H1 (cell line): Measurements from ENCODE around the gene BPGM. TPM values are rescaled to one million over a fixed set of nuclear protein-coding genes. Genes with fewer than 3 reads are reported as not detected.
"Not testable (repeated sequence)": the region's sequence is repeated elsewhere in the genome, so short reads cannot be mapped to it uniquely, and the experiment has no call there.

ENCODE experiments used
- CTCF ChIA-PET: fragments of 300-600 bp; sonication (Branson Sonifier 250); formaldehyde crosslinking; loops from one replicate; lab custom pipeline; 2021; ENCODE audit not compliant: partially characterized antibody; lab: Charles Lee
- POLR2A ChIA-PET: fragments of 300-600 bp; sonication (Branson Sonifier 250); formaldehyde crosslinking; loops from one replicate; lab custom pipeline; 2021; ENCODE audit warnings: inconsistent platforms; ENCODE audit not compliant: partially characterized antibody; lab: Charles Lee
- DNase-seq, 2 experiments: peaks; one replicate each; pipeline versions ENCODE4 v3.0.0 to v3.0.0-alpha.2; 2010 to 2022; ENCODE audit warnings: low spot score in 2 of 2, low read depth in 1 of 2, mixed read lengths in 1 of 2
- FAIRE-seq: peaks from 2 replicates; lab custom pipeline; 2011; peaks lifted over from hg19 to GRCh38; lab: Jason Lieb, UNC
- H2AFZ ChIP-seq: 2 replicates; pipeline ENCODE4 v1.8.1; 2012; ENCODE audit warnings: low read length, inconsistent platforms
- H2AK5ac ChIP-seq: 2 replicates; pipeline ENCODE4 v1.6.1; 2013; ENCODE audit warnings: low read depth, low read length
- H2BK120ac ChIP-seq: replicated peaks from 2 replicates; pipeline ENCODE3; 2013; ENCODE audit warnings: low read depth, low read length, inconsistent platforms
- H2BK12ac ChIP-seq: 2 replicates; pipeline ENCODE4 v1.6.1; 2013; ENCODE audit warnings: low read depth, low read length
- H2BK15ac ChIP-seq: 2 replicates; pipeline ENCODE4 v1.6.1; 2013; ENCODE audit warnings: low read length
- H2BK20ac ChIP-seq: 2 replicates; pipeline ENCODE4 v1.6.1; 2013; ENCODE audit warnings: low read length
- H2BK5ac ChIP-seq: 2 replicates; pipeline ENCODE4 v1.6.1; 2013; ENCODE audit warnings: low read depth, low read length
- H3K14ac ChIP-seq: 2 replicates; pipeline ENCODE4 v1.6.1; 2013; ENCODE audit warnings: inconsistent platforms; ENCODE audit not compliant: insufficient read length
- H3K18ac ChIP-seq: 2 replicates; pipeline ENCODE4 v1.6.1; 2013; ENCODE audit warnings: low read length; ENCODE audit errors: extremely low read depth
- H3K23ac ChIP-seq: 2 replicates; pipeline ENCODE4 v1.6.1; 2013; ENCODE audit warnings: inconsistent platforms; ENCODE audit not compliant: insufficient read length
- H3K23me2 ChIP-seq: 2 replicates; pipeline ENCODE4 v1.6.1; 2013; ENCODE audit warnings: low read depth, low read length
- H3K27ac ChIP-seq: 2 replicates; pipeline ENCODE4 v1.6.1; 2011; ENCODE audit warnings: low read depth, low read length, inconsistent platforms
- H3K27me3 ChIP-seq, 4 experiments: replicated peaks in 1 of 4; 1 replicate in 1 of 4; 2 replicates in 3 of 4; pipeline versions ENCODE4 v1.6.1 to v1.8.1; 2011 to 2013; ENCODE audit warnings: low read length in 3 of 4, mild to moderate bottlenecking in 3 of 4, inconsistent platforms in 2 of 4, mixed read lengths in 2 of 4, moderate library complexity in 1 of 4; ENCODE audit not compliant: control insufficient read depth in 3 of 4, insufficient read depth in 3 of 4; ENCODE audit errors: extremely low read depth in 1 of 4
- H3K36me3 ChIP-seq, 4 experiments: 2 replicates each; pipeline versions ENCODE4 v1.6.1 to v1.8.1; 2011 to 2013; ENCODE audit warnings: mild to moderate bottlenecking in 4 of 4, low read length in 3 of 4, moderate library complexity in 2 of 4, control low read depth in 1 of 4, inconsistent platforms in 1 of 4; ENCODE audit not compliant: insufficient read depth in 4 of 4, control insufficient read depth in 2 of 4
- H3K4ac ChIP-seq: replicated peaks from 2 replicates; pipeline ENCODE3; 2013; ENCODE audit warnings: low read length, low read depth, mixed read lengths, inconsistent platforms; ENCODE audit not compliant: insufficient read length
- H3K4me1 ChIP-seq, 4 experiments: replicated peaks in 1 of 4; 1 replicate in 1 of 4; 2 replicates in 3 of 4; pipeline versions ENCODE4 v1.6.1 to v1.8.1; 2011 to 2013; ENCODE audit warnings: low read length in 3 of 4, inconsistent platforms in 2 of 4, mixed read lengths in 1 of 4; ENCODE audit not compliant: insufficient read depth in 4 of 4, control insufficient read depth in 3 of 4
- H3K4me2 ChIP-seq, 2 experiments: 2 replicates each; pipeline versions ENCODE4 v1.6.1 to v1.8.1; 2011 to 2013; ENCODE audit warnings: low read depth in 2 of 2, low read length in 2 of 2, control low read depth in 1 of 2, inconsistent platforms in 1 of 2, mild to moderate bottlenecking in 1 of 2; ENCODE audit not compliant: insufficient read depth in 1 of 2
- H3K4me3 ChIP-seq, 4 experiments: fragments of 200-600, 300-600 bp in 1 of 4; sonication (generic), shearing (Covaris generic), sonication (Bioruptor Twin) in 1 of 4; 2 replicates each; pipeline versions ENCODE4 v1.5.1 to v1.8.1; 2011 to 2016; ENCODE audit warnings: low read length in 4 of 4, low read depth in 3 of 4, control low read depth in 2 of 4, inconsistent platforms in 2 of 4, mild to moderate bottlenecking in 2 of 4, mixed read lengths in 1 of 4, moderate library complexity in 1 of 4; ENCODE audit not compliant: insufficient read depth in 2 of 4; ENCODE audit errors: extremely low read depth in 1 of 4
- H3K56ac ChIP-seq: replicated peaks from 2 replicates; pipeline ENCODE3; 2013; ENCODE audit warnings: low read depth, mild to moderate bottlenecking, mixed read lengths, low read length, inconsistent platforms; ENCODE audit not compliant: insufficient read length
- H3K79me1 ChIP-seq: 2 replicates; pipeline ENCODE4 v1.6.1; 2013; ENCODE audit warnings: low read depth, low read length, control low read depth
- H3K79me2 ChIP-seq, 2 experiments: 2 replicates each; pipeline versions ENCODE4 v1.6.1 to v1.8.1; 2012 to 2013; ENCODE audit warnings: low read length in 2 of 2, mild to moderate bottlenecking in 2 of 2, inconsistent platforms in 1 of 2; ENCODE audit not compliant: insufficient read depth in 2 of 2, control insufficient read depth in 1 of 2
- H3K9ac ChIP-seq, 4 experiments: replicated peaks in 1 of 4; 1 replicate in 1 of 4; 2 replicates in 3 of 4; pipeline versions ENCODE4 v1.6.1 to v1.8.1; 2011 to 2013; ENCODE audit warnings: low read depth in 3 of 4, low read length in 3 of 4, control low read depth in 2 of 4, mild to moderate bottlenecking in 2 of 4, moderate library complexity in 2 of 4, inconsistent platforms in 1 of 4; ENCODE audit errors: extremely low read depth in 1 of 4
- H3K9me3 ChIP-seq, 2 experiments: 2 replicates each; pipeline versions ENCODE4 v1.6.1 to v1.8.1; 2012 to 2013; ENCODE audit warnings: mild to moderate bottlenecking in 2 of 2, moderate library complexity in 2 of 2, control low read depth in 1 of 2, inconsistent platforms in 1 of 2, low read depth in 1 of 2, low read length in 1 of 2, mixed read lengths in 1 of 2; ENCODE audit not compliant: insufficient read depth in 2 of 2
- H4K20me1 ChIP-seq, 2 experiments: replicated peaks in 1 of 2; 2 replicates each; pipeline versions ENCODE3 to v1.8.1; 2011 to 2013; ENCODE audit warnings: inconsistent platforms in 2 of 2, low read length in 2 of 2, mild to moderate bottlenecking in 1 of 2; ENCODE audit not compliant: insufficient read depth in 2 of 2, control insufficient read depth in 1 of 2
- H4K5ac ChIP-seq: 2 replicates; pipeline ENCODE4 v1.6.1; 2013; ENCODE audit warnings: low read length, low read depth, mixed read lengths, inconsistent platforms; ENCODE audit not compliant: insufficient read length
- H4K8ac ChIP-seq: 2 replicates; pipeline ENCODE4 v1.8.0; 2013; ENCODE audit warnings: mild to moderate bottlenecking, moderate library complexity, low read length, inconsistent platforms; ENCODE audit not compliant: insufficient read depth; ENCODE audit errors: extremely low read depth
- H4K91ac ChIP-seq: replicated peaks from 2 replicates; pipeline ENCODE3; 2013; ENCODE audit warnings: low read length, mixed read lengths, inconsistent platforms; ENCODE audit not compliant: insufficient read length
- WGBS, 2 experiments: shearing (Covaris generic) in 1 of 2; methylation state at CpG; one replicate each; pipeline versions ENCODE4 v1.1.6 to v1.1.7; 2013 to 2015; ENCODE audit warnings: low lambda C conversion rate in 2 of 2, mixed read lengths in 2 of 2, inconsistent platforms in 1 of 2, low coverage in 1 of 2, missing lambda C conversion rate in 1 of 2; ENCODE audit not compliant: insufficient replicate concordance in 2 of 2, insufficient coverage in 1 of 2, insufficient read length in 1 of 2; ENCODE audit errors: extremely low coverage in 1 of 2, missing lambda C conversion rate in 1 of 2; 5-methylcytosine and 5-hydroxymethylcytosine counted together
- polyA plus RNA-seq, 7 experiments: library from polyadenylated mRNA; depleted of rRNA in 3 of 7; stranded (reverse) in 5 of 7; unstranded in 2 of 7; fragments of >200 nt in 5 of 7; fragments of 200-250 nt in 2 of 7; gene quantifications; 1 replicate in 5 of 7; 2 replicates in 1 of 7; 4 replicates in 1 of 7; pipeline versions ENCODE4 v1.2.1 to v1.2.3, GENCODE V29; 2011 to 2013; ENCODE audit warnings: missing spikeins in 2 of 7, mixed read lengths in 2 of 7
- total RNA-seq: library from RNA; stranded (reverse); fragmentation: NEBNext Ultra II Directional; extraction: Animal tissue kit (Norgen Biotek cat#: 25700); gene quantifications from 2 replicates; pipeline ENCODE4 v1.2.1, GENCODE V29; 2021

The BPGM gene
- total and polyA plus RNA-seq, 2 of the 8 experiments (the other 6 are each of a cell fraction or from before 2014, with no cell fraction given) = 9.7 to 15.3 TPM

DNA sequence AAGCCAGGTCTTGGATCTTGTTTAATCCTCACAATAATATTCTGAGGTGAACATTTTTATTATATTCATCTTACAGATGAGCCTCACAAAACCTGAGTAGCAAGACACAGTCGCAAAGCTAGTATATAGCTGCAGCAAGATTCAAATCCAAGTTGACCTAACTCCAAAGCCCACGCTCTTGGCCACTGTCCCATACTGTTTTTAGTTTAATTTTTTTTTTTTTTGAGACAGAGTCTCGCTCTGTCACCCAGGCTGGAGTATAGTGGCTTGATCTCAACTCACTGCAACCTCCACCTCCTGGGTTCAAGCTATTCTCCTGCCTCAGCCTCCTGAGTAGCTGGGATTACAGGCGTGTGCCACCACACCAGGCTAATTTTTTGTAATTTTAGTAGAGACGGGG is 42.9 kb downstream of the BPGM start:
- H3K79me1 ChIP-seq, H3K56ac ChIP-seq, H3K9me3 ChIP-seq, H4K8ac ChIP-seq, H2BK120ac ChIP-seq, H3K4me2 ChIP-seq, H3K18ac ChIP-seq, H3K14ac ChIP-seq, H2BK20ac ChIP-seq, H4K20me1 ChIP-seq, H3K23me2 ChIP-seq, H2AFZ ChIP-seq, H3K27me3 ChIP-seq, DNase-seq, H3K36me3 ChIP-seq, H2BK15ac ChIP-seq, H4K91ac ChIP-seq, H3K4me3 ChIP-seq, H3K4ac ChIP-seq, H2AK5ac ChIP-seq, H4K5ac ChIP-seq, H3K79me2 ChIP-seq, H2BK5ac ChIP-seq, H3K27ac ChIP-seq, FAIRE-seq, H3K4me1 ChIP-seq, H3K9ac ChIP-seq, H2BK12ac ChIP-seq, H3K23ac ChIP-seq: not testable (repeated sequence)
- 95% methylated on average over 5 of the region's 5 CpGs; no CpG with 5 or more reads in 1 of the 2 experiments for WGBS, 2 experiments
- CTCF ChIA-PET = interaction anchor here (0.6 to 3.5 kb wide), 36 partner anchors 10 to 480 kb away, joined by 3 to 28 read pairs (median 4); no protein-coding TSS in a partner anchor
- POLR2A ChIA-PET = interaction anchor here (1.2 to 1.9 kb wide), 2 partner anchors 12 to 44 kb away, joined by 3 to 5 read pairs; no protein-coding TSS in a partner anchor
